T-helper 1 cell treated with Interleukin-12 subunit alpha and Interleukin-12 subunit beta and Interleukin-4 antibody, amounts not matched to agents 30 μg/mL and 1 μg/mL, for 36 hours (primary cell): ENCODE results near the gene CAMK2D.

Experiments
- H3K27ac Mint-ChIP-seq: one replicate; pipeline ENCODE4 v1.8.0; 2021; ENCODE audit warnings: mild to moderate bottlenecking, mixed read lengths
- H3K27me3 Mint-ChIP-seq: one replicate; pipeline ENCODE4 v1.8.0; 2021; ENCODE audit warnings: low read depth, mixed read lengths
- H3K36me3 Mint-ChIP-seq: one replicate; pipeline ENCODE4 v1.8.0; 2021; ENCODE audit warnings: low read depth, mixed read lengths
- H3K4me1 Mint-ChIP-seq: one replicate; pipeline ENCODE4 v1.8.0; 2021; ENCODE audit warnings: low read depth, mixed read lengths
- H3K4me3 Mint-ChIP-seq: one replicate; pipeline ENCODE4 v1.8.0; 2021; ENCODE audit warnings: mild to moderate bottlenecking, moderate library complexity, mixed read lengths
- H3K9me3 Mint-ChIP-seq: one replicate; pipeline ENCODE4 v1.8.0; 2021; ENCODE audit warnings: mixed read lengths

Gene CAMK2D

GRCh38 chr4:113638562-113638832, 123.0 kb downstream of the CAMK2D start:
- Mint-ChIP-seq H3K4me1 (peaks cover 48% of the 10 kb centered on the region), H3K4me3 (no peak overlapping the region), H3K36me3 (peaks cover 11% of the 10 kb centered on the region), H3K27ac (no peak overlapping the region), H3K9me3 (no peaks in the 10 kb centered on the region), H3K27me3 (no peaks in the 10 kb centered on the region)

- peaks cover 8% of the 10 kb centered on the region for H3K36me3 Mint-ChIP-seq
- H3K27me3 Mint-ChIP-seq = no peaks in the 10 kb centered on the region
- peaks cover 45% of the 10 kb centered on the region for H3K4me1 Mint-ChIP-seq
- peak overlapping the region; percentile 36 for H3K4me3 Mint-ChIP-seq
- no peaks in the 10 kb centered on the region for H3K9me3 Mint-ChIP-seq
- H3K27ac Mint-ChIP-seq = no peak overlapping the region
Measured at GRCh38 chr4:113637823-113638561, 123.5 kb downstream of the CAMK2D start.

- Mint-ChIP-seq H3K27ac (no peak overlapping the region), H3K9me3 (no peaks in the 10 kb centered on the region), H3K4me1 (peaks cover 44% of the 10 kb centered on the region), H3K4me3 (peak overlapping the region; percentile 49), H3K27me3 (no peaks in the 10 kb centered on the region), H3K36me3 (peaks cover 8% of the 10 kb centered on the region)
Measured at GRCh38 chr4:113637363-113637762, 124.2 kb downstream of the CAMK2D start.

- Mint-ChIP-seq H3K4me1 (peaks cover 44% of the 10 kb centered on the region), H3K27ac (peak overlapping the region; percentile 75), H3K36me3 (peaks cover 8% of the 10 kb centered on the region), H3K4me3 (peak overlapping the region; percentile 49), H3K9me3 (no peaks in the 10 kb centered on the region), H3K27me3 (no peaks in the 10 kb centered on the region)
Measured at GRCh38 chr4:113636877-113637276, 124.7 kb downstream of the CAMK2D start.

GRCh38 chr4:113636438-113636818, 125.1 kb downstream of the CAMK2D start:
- Mint-ChIP-seq H3K9me3 (no peaks in the 10 kb centered on the region), H3K36me3 (peaks cover 9% of the 10 kb centered on the region), H3K27me3 (no peaks in the 10 kb centered on the region), H3K27ac (peak overlapping the region; percentile 75), H3K4me3 (peak overlapping the region; percentile 49), H3K4me1 (peaks cover 44% of the 10 kb centered on the region)

GRCh38 chr4:113635739-113636437, 125.7 kb downstream of the CAMK2D start:
- no peaks in the 10 kb centered on the region for H3K9me3 Mint-ChIP-seq
- H3K4me3 Mint-ChIP-seq = no peak overlapping the region
- H3K36me3 Mint-ChIP-seq = peaks cover 10% of the 10 kb centered on the region
- H3K4me1 Mint-ChIP-seq = peaks cover 43% of the 10 kb centered on the region
- peak overlapping the region; percentile 75 for H3K27ac Mint-ChIP-seq
- no peaks in the 10 kb centered on the region for H3K27me3 Mint-ChIP-seq

- no peaks in the 10 kb centered on the region for H3K9me3 Mint-ChIP-seq
- peaks cover 7% of the 10 kb centered on the region for H3K36me3 Mint-ChIP-seq
- no peak overlapping the region for H3K4me3 Mint-ChIP-seq
- no peak overlapping the region for H3K27ac Mint-ChIP-seq
- peaks cover 35% of the 10 kb centered on the region for H3K4me1 Mint-ChIP-seq
- no peaks in the 10 kb centered on the region for H3K27me3 Mint-ChIP-seq
Measured at GRCh38 chr4:113634081-113634969, 127.2 kb downstream of the CAMK2D start.

GRCh38 chr4:113633467-113633866, 128.1 kb downstream of the CAMK2D start:
- Mint-ChIP-seq H3K27me3 (no peaks in the 10 kb centered on the region), H3K4me3 (no peak overlapping the region), H3K9me3 (no peaks in the 10 kb centered on the region), H3K27ac (no peak overlapping the region), H3K36me3 (peaks cover 7% of the 10 kb centered on the region), H3K4me1 (peaks cover 29% of the 10 kb centered on the region)

GRCh38 chr4:113628711-113629110, 132.8 kb downstream of the CAMK2D start:
- H3K36me3 Mint-ChIP-seq = peaks cover 21% of the 10 kb centered on the region
- H3K27me3 Mint-ChIP-seq = no peaks in the 10 kb centered on the region
- no peak overlapping the region for H3K4me3 Mint-ChIP-seq
- H3K27ac Mint-ChIP-seq = no peak overlapping the region
- H3K4me1 Mint-ChIP-seq = peaks cover 19% of the 10 kb centered on the region
- H3K9me3 Mint-ChIP-seq = no peaks in the 10 kb centered on the region

- H3K27me3 Mint-ChIP-seq = no peaks in the 10 kb centered on the region
- H3K4me1 Mint-ChIP-seq = peaks cover 19% of the 10 kb centered on the region
- H3K4me3 Mint-ChIP-seq = no peak overlapping the region
- no peak overlapping the region for H3K27ac Mint-ChIP-seq
- peaks cover 22% of the 10 kb centered on the region for H3K36me3 Mint-ChIP-seq
- no peaks in the 10 kb centered on the region for H3K9me3 Mint-ChIP-seq
Measured at GRCh38 chr4:113627321-113627720, 134.2 kb downstream of the CAMK2D start.

- Mint-ChIP-seq H3K27me3 (no peaks in the 10 kb centered on the region), H3K36me3 (peaks cover 21% of the 10 kb centered on the region), H3K4me1 (peaks cover 19% of the 10 kb centered on the region), H3K4me3 (no peak overlapping the region), H3K27ac (no peak overlapping the region), H3K9me3 (no peaks in the 10 kb centered on the region)
Measured at GRCh38 chr4:113625902-113626301, 135.6 kb downstream of the CAMK2D start.

- Mint-ChIP-seq H3K27me3 (no peaks in the 10 kb centered on the region), H3K27ac (no peak overlapping the region), H3K9me3 (no peaks in the 10 kb centered on the region), H3K36me3 (peaks cover 21% of the 10 kb centered on the region), H3K4me3 (no peak overlapping the region), H3K4me1 (peaks cover 13% of the 10 kb centered on the region)
Measured at GRCh38 chr4:113623274-113623894, 138.2 kb downstream of the CAMK2D start.

- Mint-ChIP-seq H3K36me3 (peaks cover 26% of the 10 kb centered on the region), H3K27me3 (no peaks in the 10 kb centered on the region), H3K4me3 (no peak overlapping the region), H3K9me3 (no peaks in the 10 kb centered on the region), H3K4me1 (peaks cover 14% of the 10 kb centered on the region), H3K27ac (no peak overlapping the region)
Measured at GRCh38 chr4:113621633-113622032, 139.9 kb downstream of the CAMK2D start.

- H3K4me3 Mint-ChIP-seq = no peak overlapping the region
- H3K9me3 Mint-ChIP-seq = no peaks in the 10 kb centered on the region
- H3K27ac Mint-ChIP-seq = no peak overlapping the region
- H3K4me1 Mint-ChIP-seq = peaks cover 7% of the 10 kb centered on the region
- peaks cover 17% of the 10 kb centered on the region for H3K36me3 Mint-ChIP-seq
- no peaks in the 10 kb centered on the region for H3K27me3 Mint-ChIP-seq
Measured at GRCh38 chr4:113620032-113620431, 141.5 kb downstream of the CAMK2D start.
